Neural crest cell (in vitro differentiated cells): ENCODE results near the gene UNK. TPM values are rescaled to one million over a fixed set of nuclear protein-coding genes. Genes with fewer than 3 reads are reported as not detected.

Source experiments
- DNase-seq: peaks from one replicate; pipeline ENCODE4 v3.0.0; 2021; ENCODE audit warnings: low read depth, mixed read lengths, low spot score
- H3K27ac Mint-ChIP-seq: one replicate; pipeline ENCODE4 v1.8.0; 2021; ENCODE audit warnings: mild to moderate bottlenecking, mixed read lengths; ENCODE audit not compliant: unreplicated experiment
- H3K27me3 Mint-ChIP-seq: 2 replicates; pipeline ENCODE4 v1.8.0; 2021; ENCODE audit warnings: low read depth, mild to moderate bottlenecking, mixed read lengths
- H3K36me3 Mint-ChIP-seq: 2 replicates; pipeline ENCODE4 v1.8.0; 2021; ENCODE audit warnings: low read depth, mild to moderate bottlenecking, mixed read lengths
- H3K4me1 Mint-ChIP-seq: 2 replicates; pipeline ENCODE4 v1.8.0; 2021; ENCODE audit warnings: mixed read lengths
- H3K4me3 Mint-ChIP-seq: one replicate; pipeline ENCODE4 v1.8.0; 2021; ENCODE audit warnings: mild to moderate bottlenecking, mixed read lengths
- H3K9me3 Mint-ChIP-seq: 2 replicates; pipeline ENCODE4 v1.8.0; 2021; ENCODE audit warnings: mixed read lengths
- total RNA-seq: library from RNA; stranded (reverse); gene quantifications from 2 replicates; pipeline ENCODE4 v1.2.1, GENCODE V29; 2021
- TF ChIP-seq, protein P1 (sequence below): fragments of 200-600 bp; sonication (generic); conservative IDR thresholded peaks from 2 replicates; pipeline ENCODE4 v1.5.0; 2021; ENCODE audit warnings: antibody characterized with exemption, mild to moderate bottlenecking

UNK gene
- total RNA-seq, 1 donor from 2014 or later: 49.3 TPM

DNA sequence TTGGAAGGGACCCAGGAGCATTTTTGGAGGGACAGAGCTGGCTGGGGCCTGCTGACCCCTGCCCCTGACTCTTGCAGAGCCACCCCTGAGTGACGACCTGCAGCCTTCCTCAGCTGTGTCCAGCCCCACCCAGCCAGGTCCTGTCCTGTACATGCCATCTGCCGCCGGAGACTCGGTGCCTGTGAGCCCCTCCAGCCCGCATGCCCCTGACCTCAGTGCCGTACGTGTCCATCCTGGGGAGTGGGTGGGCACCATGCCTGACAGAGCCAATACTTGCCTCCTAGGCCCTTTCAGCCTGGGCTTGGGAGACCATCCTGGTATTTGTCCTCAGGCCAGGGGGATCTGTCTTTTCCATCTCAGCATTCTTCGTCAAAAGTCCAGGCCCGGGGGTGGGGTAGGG, 32.1 kb downstream of the UNK start:
- no peak overlapping the region for H3K27ac Mint-ChIP-seq
- H3K27me3 Mint-ChIP-seq: no peaks in the 10 kb centered on the region
- no peaks in the 10 kb centered on the region for H3K9me3 Mint-ChIP-seq
- H3K4me3 Mint-ChIP-seq: no peak overlapping the region
- peaks cover 12% of the 10 kb centered on the region for H3K36me3 Mint-ChIP-seq
- no peaks in the 10 kb centered on the region for H3K4me1 Mint-ChIP-seq
- no peak for DNase-seq
- TF ChIP-seq, protein P1, sequence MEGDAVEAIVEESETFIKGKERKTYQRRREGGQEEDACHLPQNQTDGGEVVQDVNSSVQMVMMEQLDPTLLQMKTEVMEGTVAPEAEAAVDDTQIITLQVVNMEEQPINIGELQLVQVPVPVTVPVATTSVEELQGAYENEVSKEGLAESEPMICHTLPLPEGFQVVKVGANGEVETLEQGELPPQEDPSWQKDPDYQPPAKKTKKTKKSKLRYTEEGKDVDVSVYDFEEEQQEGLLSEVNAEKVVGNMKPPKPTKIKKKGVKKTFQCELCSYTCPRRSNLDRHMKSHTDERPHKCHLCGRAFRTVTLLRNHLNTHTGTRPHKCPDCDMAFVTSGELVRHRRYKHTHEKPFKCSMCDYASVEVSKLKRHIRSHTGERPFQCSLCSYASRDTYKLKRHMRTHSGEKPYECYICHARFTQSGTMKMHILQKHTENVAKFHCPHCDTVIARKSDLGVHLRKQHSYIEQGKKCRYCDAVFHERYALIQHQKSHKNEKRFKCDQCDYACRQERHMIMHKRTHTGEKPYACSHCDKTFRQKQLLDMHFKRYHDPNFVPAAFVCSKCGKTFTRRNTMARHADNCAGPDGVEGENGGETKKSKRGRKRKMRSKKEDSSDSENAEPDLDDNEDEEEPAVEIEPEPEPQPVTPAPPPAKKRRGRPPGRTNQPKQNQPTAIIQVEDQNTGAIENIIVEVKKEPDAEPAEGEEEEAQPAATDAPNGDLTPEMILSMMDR: no peak

DNA sequence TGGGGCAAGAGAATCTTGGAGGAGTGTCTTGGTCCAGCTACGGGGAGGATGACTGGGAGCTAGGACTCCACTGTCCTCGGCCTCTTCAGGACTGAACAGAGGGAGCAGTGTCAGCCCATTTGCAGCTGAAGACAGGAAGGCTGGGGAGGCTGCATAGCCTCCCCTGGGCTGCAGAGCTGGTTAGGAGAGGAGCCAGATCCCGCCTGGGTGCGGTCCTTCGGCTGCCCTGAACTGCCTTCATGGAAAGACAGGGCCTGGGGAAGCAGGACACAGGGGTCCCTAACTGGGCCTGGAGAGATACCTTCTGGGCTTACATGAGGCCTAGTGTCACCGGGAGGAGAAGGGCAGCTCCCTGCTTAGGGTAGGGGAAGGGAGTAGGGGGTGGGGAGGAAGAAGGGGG, 33.0 kb downstream of the UNK start:
- H3K27ac Mint-ChIP-seq: no peak overlapping the region
- no peaks in the 10 kb centered on the region for H3K9me3 Mint-ChIP-seq
- no peak for DNase-seq
- no peaks in the 10 kb centered on the region for H3K27me3 Mint-ChIP-seq
- H3K4me3 Mint-ChIP-seq: no peak overlapping the region
- peaks cover 10% of the 10 kb centered on the region for H3K36me3 Mint-ChIP-seq
- TF ChIP-seq, protein P1: no peak
- no peaks in the 10 kb centered on the region for H3K4me1 Mint-ChIP-seq

DNA sequence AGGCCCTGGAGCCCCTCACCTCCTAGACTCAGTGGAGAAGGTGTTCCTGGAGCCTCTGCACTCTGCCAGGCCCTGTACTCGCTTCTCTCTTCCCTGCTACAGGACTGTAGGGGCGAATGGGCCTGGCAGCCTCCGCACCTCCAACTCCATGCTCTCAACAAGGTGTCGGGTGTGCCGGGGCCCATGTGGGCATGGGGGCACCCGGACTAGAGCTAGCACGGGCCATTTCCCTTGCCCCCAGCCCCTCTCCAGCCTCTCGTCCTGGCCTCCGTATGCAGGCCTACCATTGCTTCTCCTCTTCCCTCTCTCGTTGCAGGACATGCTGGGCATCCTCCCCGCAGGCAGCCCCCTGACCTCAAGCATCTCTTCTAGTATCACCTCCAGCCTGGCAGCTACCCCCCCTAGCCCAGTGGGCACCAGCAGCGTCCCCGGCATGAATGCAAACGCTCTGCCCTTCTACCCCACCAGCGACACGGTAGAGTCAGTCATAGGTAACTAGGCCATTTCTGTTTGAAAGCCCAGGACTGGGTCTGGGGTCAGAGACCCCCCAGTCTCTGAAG, 33.8 kb downstream of the UNK start:
- DNase-seq: no peak
- Mint-ChIP-seq H3K4me1 (no peaks in the 10 kb centered on the region), H3K4me3 (no peak overlapping the region), H3K9me3 (no peaks in the 10 kb centered on the region), H3K27me3 (no peaks in the 10 kb centered on the region), H3K27ac (no peak overlapping the region), H3K36me3 (peaks cover 9% of the 10 kb centered on the region)
- TF ChIP-seq, protein P1: no peak

DNA sequence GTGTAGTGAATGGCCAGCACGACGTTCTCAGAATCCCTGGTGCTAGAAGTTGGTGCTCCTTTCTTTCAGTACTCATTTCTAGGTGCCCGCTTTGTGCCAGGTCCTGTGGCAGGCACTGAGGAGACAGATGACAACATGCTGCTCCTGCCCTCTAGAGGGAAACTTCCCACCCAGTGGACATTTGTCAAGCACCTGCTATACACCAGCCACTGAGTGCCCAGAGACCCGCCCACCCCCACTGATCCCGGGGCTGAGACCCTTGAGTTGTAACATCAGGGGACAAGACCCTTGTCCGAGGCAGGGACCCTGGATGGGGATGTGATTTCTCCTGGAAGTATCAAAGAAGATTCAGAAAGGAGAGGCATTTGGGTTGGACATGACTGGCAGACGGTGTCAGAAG, 34.5 kb downstream of the UNK start:
- Mint-ChIP-seq H3K27me3 (no peaks in the 10 kb centered on the region), H3K27ac (peak overlapping the region; percentile 67), H3K4me3 (no peak overlapping the region), H3K9me3 (no peaks in the 10 kb centered on the region), H3K4me1 (no peaks in the 10 kb centered on the region), H3K36me3 (peaks cover 9% of the 10 kb centered on the region)
- TF ChIP-seq, protein P1: no peak
- no peak for DNase-seq

DNA sequence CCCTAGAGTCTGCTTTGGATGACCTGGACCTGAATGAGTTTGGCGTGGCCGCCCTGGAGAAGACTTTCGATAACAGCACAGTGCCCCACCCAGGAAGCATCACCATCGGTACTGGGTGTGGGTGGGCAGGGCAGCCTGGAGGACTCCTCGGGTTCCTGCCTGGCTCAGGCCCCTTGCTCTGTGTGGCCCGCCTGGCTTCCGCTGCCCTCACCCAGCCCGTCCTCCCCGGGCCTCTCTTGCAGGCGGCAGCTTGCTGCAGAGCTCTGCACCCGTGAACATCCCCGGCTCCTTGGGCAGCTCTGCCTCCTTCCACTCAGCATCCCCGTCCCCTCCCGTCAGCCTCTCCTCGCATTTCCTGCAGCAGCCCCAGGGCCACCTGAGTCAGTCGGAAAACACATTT, 35.1 kb downstream of the UNK start:
- DNase-seq: no peak
- H3K36me3 Mint-ChIP-seq: peaks cover 9% of the 10 kb centered on the region
- H3K9me3 Mint-ChIP-seq: no peaks in the 10 kb centered on the region
- TF ChIP-seq, protein P1: no peak
- H3K27ac Mint-ChIP-seq: no peak overlapping the region
- no peak overlapping the region for H3K4me3 Mint-ChIP-seq
- no peaks in the 10 kb centered on the region for H3K27me3 Mint-ChIP-seq
- H3K4me1 Mint-ChIP-seq: no peaks in the 10 kb centered on the region
